Activated B cell treated with CpG ODN at 0.5 μM for 24 hours (primary cell): Measurements from ENCODE around the gene SLC19A2. TPM values are rescaled to one million over a fixed set of nuclear protein-coding genes. Genes with fewer than 3 reads are reported as not detected.

ENCODE experiments used
- ATAC-seq: fragments of 200-7000 bp; cut with Tn5 transposase; one replicate; pipeline ENCODE4 v1.10.0; 2021; ENCODE audit warnings: low read depth, mild to moderate bottlenecking, moderate library complexity
- CTCF ChIA-PET: fragments of 350-600 bp; sonication (Branson Sonifier 250); formaldehyde crosslinking; loops from one replicate; lab custom pipeline; 2021; ENCODE audit warnings: antibody characterized with exemption; lab: Charles Lee
- POLR2A ChIA-PET: fragments of 350-600 bp; sonication (Branson Sonifier 250); formaldehyde crosslinking; loops from one replicate; lab custom pipeline; 2021; ENCODE audit warnings: antibody characterized with exemption; lab: Charles Lee
- DNase-seq: peaks from one replicate; pipeline ENCODE4 v3.0.0; 2022
- H3K27ac Mint-ChIP-seq: one replicate; pipeline ENCODE4 v1.8.0; 2020; ENCODE audit warnings: mixed read lengths
- H3K27me3 Mint-ChIP-seq: one replicate; pipeline ENCODE4 v1.8.0; 2021; ENCODE audit warnings: mixed read lengths
- H3K36me3 Mint-ChIP-seq: one replicate; pipeline ENCODE4 v1.8.0; 2021; ENCODE audit warnings: low read depth, mixed read lengths
- H3K4me1 Mint-ChIP-seq: one replicate; pipeline ENCODE4 v1.8.0; 2021; ENCODE audit warnings: mixed read lengths
- H3K4me3 Mint-ChIP-seq: one replicate; pipeline ENCODE4 v1.8.0; 2020; ENCODE audit warnings: mild to moderate bottlenecking, mixed read lengths
- H3K9me3 Mint-ChIP-seq: one replicate; pipeline ENCODE4 v1.8.0; 2020; ENCODE audit warnings: mixed read lengths
- intact Hi-C: fragments of 100-400 bp; cut with micrococcal nuclease; formaldehyde crosslinking; loops from one replicate; pipeline ENCODE4 v1.15.1; 2024
- total RNA-seq: library from RNA; stranded (reverse); gene quantifications from 2 replicates; pipeline ENCODE4 v1.2.3, GENCODE V29; 2022
- TF ChIP-seq, protein P1 (sequence below): fragments of 200-600 bp; IDR thresholded peaks from one replicate; pipeline ENCODE4 v1.8.0; 2022; ENCODE audit warnings: antibody characterized with exemption, mild to moderate bottlenecking

The SLC19A2 gene
- total RNA-seq, 1 donor from 2014 or later = 3.6 TPM

DNA sequence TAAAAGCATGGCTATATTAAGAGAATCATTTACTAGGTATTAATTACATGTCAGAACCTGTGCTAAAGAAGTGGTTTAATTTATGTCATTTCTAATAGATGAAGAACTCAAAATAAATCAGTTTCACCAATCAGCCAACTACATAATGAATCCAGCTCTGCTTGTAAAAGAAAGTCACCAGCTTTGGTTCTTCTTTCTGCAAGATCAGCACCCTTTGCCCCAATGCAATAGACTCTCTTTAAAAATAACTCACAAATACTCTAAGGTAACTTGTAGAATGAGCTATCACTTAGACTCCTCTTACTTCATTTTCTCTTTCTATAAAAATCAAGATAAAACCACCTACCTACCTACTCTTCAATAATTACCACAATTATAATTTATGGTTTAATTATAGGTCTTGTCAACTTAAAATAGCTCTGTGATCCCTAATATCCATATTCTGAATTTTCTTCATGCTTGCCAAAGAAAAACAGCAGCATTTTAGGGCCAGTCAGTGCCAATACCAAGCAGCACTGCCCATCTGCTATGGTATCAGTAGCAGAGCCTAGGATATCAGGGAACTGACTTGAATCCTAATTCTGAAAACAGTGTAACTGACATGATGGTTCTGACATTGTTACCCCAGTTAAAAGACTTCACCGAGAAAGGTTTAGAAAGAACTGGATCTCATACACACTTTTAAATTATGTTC is 11.3 kb downstream of the SLC19A2 start:
- DNase-seq (no peak), ATAC-seq (no peak)
- intact Hi-C loops = no loop called here
- no peaks in the 10 kb centered on the region for H3K27me3 Mint-ChIP-seq
- H3K9me3 Mint-ChIP-seq = no peaks in the 10 kb centered on the region
- POLR2A ChIA-PET = no interaction called here
- no peak overlapping the region for H3K27ac Mint-ChIP-seq
- TF ChIP-seq, protein P1, sequence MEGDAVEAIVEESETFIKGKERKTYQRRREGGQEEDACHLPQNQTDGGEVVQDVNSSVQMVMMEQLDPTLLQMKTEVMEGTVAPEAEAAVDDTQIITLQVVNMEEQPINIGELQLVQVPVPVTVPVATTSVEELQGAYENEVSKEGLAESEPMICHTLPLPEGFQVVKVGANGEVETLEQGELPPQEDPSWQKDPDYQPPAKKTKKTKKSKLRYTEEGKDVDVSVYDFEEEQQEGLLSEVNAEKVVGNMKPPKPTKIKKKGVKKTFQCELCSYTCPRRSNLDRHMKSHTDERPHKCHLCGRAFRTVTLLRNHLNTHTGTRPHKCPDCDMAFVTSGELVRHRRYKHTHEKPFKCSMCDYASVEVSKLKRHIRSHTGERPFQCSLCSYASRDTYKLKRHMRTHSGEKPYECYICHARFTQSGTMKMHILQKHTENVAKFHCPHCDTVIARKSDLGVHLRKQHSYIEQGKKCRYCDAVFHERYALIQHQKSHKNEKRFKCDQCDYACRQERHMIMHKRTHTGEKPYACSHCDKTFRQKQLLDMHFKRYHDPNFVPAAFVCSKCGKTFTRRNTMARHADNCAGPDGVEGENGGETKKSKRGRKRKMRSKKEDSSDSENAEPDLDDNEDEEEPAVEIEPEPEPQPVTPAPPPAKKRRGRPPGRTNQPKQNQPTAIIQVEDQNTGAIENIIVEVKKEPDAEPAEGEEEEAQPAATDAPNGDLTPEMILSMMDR = no peak
- CTCF ChIA-PET = interaction anchor here (1.5 kb wide), 1 partner anchor 71 kb away, joined by 4 read pairs; no protein-coding TSS in a partner anchor
- H3K36me3 Mint-ChIP-seq = peaks cover 9% of the 10 kb centered on the region
- H3K4me3 Mint-ChIP-seq = no peak overlapping the region
- H3K4me1 Mint-ChIP-seq = no peaks in the 10 kb centered on the region

DNA sequence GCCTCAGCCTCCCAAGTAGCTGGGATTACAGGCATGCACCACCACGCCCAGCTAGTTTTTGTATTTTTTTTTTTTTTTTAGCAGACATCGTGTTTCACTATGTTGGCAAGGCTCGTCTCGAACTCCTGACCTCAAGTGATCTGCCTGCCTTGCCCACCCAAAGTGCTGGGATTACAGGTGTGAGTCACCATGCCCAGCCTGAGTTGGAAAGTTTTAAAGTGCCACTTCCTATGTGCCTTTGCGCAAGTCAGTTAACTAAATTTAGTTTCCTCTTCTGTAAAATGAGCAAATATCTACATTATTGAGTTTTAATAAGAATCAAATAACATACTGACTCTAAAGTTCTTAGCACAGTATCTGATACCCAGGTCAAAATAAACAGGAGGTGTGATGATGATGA is 12.4 kb downstream of the SLC19A2 start:
- ChIA-PET POLR2A (no interaction called here), CTCF (interaction anchor here (1.1 to 1.5 kb wide), 2 partner anchors 12 to 72 kb away, joined by 3 to 4 read pairs; partner anchors contain the start of gene SLC19A2)
- H3K27me3 Mint-ChIP-seq = no peaks in the 10 kb centered on the region
- H3K9me3 Mint-ChIP-seq = no peaks in the 10 kb centered on the region
- no peak overlapping the region for H3K4me3 Mint-ChIP-seq
- H3K27ac Mint-ChIP-seq = no peak overlapping the region
- TF ChIP-seq, protein P1 = no peak
- DNase-seq (no peak), ATAC-seq (no peak)
- H3K36me3 Mint-ChIP-seq = peaks cover 9% of the 10 kb centered on the region
- H3K4me1 Mint-ChIP-seq = no peaks in the 10 kb centered on the region
- intact Hi-C loops = no loop called here

DNA sequence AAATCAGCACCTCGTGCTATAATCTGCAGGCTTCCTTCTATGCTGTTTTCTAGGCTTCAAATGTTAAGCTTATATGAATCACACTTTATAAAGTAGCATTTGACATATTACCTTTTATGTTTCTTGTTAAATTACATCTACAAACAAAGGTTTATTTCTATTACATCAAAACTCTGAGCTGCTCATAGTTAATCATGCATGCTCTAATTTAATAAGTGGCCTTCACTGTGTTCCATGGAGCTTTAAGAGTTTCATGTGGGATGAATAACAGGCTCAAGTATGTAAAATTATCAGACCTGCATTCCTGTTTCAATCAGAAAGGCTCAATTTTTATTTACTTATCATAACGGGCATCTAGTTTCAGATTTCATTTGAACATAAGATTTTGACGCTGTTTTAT is 13.0 kb downstream of the SLC19A2 start:
- DNase-seq = no peak
- Mint-ChIP-seq H3K9me3 (no peaks in the 10 kb centered on the region), H3K27me3 (no peaks in the 10 kb centered on the region), H3K4me1 (no peaks in the 10 kb centered on the region), H3K27ac (no peak overlapping the region), H3K36me3 (peaks cover 11% of the 10 kb centered on the region), H3K4me3 (no peak overlapping the region)
- intact Hi-C loops = no loop called here
- no peak for ATAC-seq
- ChIA-PET CTCF (interaction anchor here (1.1 kb wide), 1 partner anchor 13 kb away, joined by 3 read pairs; the partner anchor contains the start of gene SLC19A2), POLR2A (no interaction called here)
- TF ChIP-seq, protein P1 = no peak

DNA sequence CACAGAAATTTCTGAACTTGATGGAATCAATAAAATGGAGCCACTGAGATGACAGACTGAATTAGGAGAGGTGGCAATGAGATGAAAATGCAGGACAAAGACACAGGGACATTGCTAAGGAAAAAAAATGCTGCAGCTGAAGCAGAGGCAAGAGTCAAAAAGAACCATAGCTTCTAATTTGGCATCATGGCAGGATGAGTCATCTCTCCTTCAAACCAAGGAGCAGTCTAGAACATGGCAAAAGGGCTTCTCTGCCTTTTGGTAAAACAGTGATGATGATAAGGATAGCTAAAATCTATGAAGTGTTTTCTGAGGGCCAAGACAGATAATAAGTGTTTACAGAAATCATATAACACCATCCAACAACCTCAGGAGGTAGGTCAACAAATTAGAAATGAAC is 16.8 kb downstream of the SLC19A2 start:
- Mint-ChIP-seq H3K27me3 (no peaks in the 10 kb centered on the region), H3K4me3 (no peak overlapping the region), H3K9me3 (no peaks in the 10 kb centered on the region), H3K27ac (no peak overlapping the region), H3K36me3 (peaks cover 5% of the 10 kb centered on the region), H3K4me1 (no peaks in the 10 kb centered on the region)
- TF ChIP-seq, protein P1 = no peak
- DNase-seq = no peak
- POLR2A ChIA-PET = no interaction called here
- no peak for ATAC-seq
- intact Hi-C loops = loop anchor here (5.0 kb wide), 1 partner anchor 338 kb away; no protein-coding TSS in a partner anchor
- CTCF ChIA-PET = interaction anchor here (0.7 to 1.7 kb wide), 2 partner anchors 77 to 477 kb away, joined by 3 to 8 read pairs; no protein-coding TSS in a partner anchor
